Neural progenitor cell (in vitro differentiated cells): Measurements from ENCODE around the gene SKAP2.
A peak's percentile ranks its signal among the peaks of the same experiment; 100 is the strongest.

ENCODE experiments used
- CTCF ChIP-seq: fragments of 200-600 bp; sonication (generic); IDR thresholded peaks from 2 replicates; pipeline ENCODE4 v1.5.1; 2017; ENCODE audit warnings: antibody characterized with exemption, mild to moderate bottlenecking
- EZH2 ChIP-seq: fragments of 200-600 bp; sonication (generic); IDR thresholded peaks from 2 replicates; pipeline ENCODE4 v1.6.1; 2017; ENCODE audit warnings: antibody characterized with exemption, mild to moderate bottlenecking, moderate library complexity
- EZH2phosphoT487 ChIP-seq: fragments of 200-600 bp; sonication (generic); IDR thresholded peaks from 2 replicates; pipeline ENCODE4 v1.6.1; 2017; ENCODE audit warnings: antibody characterized with exemption

- TF ChIP-seq CTCF (peak; percentile 28), EZH2 (no peak), EZH2phosphoT487 (no peak)
Observed at GRCh38 chr7:26860361-26860760, 4.0 kb downstream of the SKAP2 start.
